IMR-90 (cell line): Measurements from ENCODE around the gene VAMP3. TPM values are rescaled to one million over a fixed set of nuclear protein-coding genes. Genes with fewer than 3 reads are reported as not detected.

Experiments used
- ATAC-seq: fragments of 200-7000 bp; cut with Tn5 transposase; 2 replicates; pipeline ENCODE4 v1.9.1; 2020; ENCODE audit warnings: low read depth, mild to moderate bottlenecking, moderate library complexity
- BruUV-seq: library from RNA; stranded (reverse); fragments of 400-500 nt; replicated peaks from 2 replicates; lab custom pipeline; 2021; lab: Mats Ljungman, UMichigan
- CTCF ChIA-PET: fragments of 300-600 bp; formaldehyde crosslinking; extraction: SDS; loops from one replicate; lab custom pipeline; 2021; ENCODE audit warnings: antibody characterized with exemption; lab: Yijun Ruan, JAX
- POLR2A ChIA-PET: fragments of 300-600 bp; sonication (Branson Sonifier 250); formaldehyde crosslinking; loops from one replicate; lab custom pipeline; 2022; ENCODE audit warnings: antibody characterized with exemption; ENCODE audit not compliant: unreplicated experiment; lab: Charles Lee
- DNase-seq: peaks from one replicate; pipeline ENCODE4 v3.0.0; 2013
- H2AFZ ChIP-seq: replicated peaks from 2 replicates; pipeline ENCODE3; 2013; ENCODE audit warnings: low read length, mild to moderate bottlenecking; ENCODE audit not compliant: poor library complexity
- H2AK5ac ChIP-seq: 2 replicates; pipeline ENCODE4 v1.6.1; 2013; ENCODE audit warnings: low read depth, low read length, inconsistent platforms
- H2AK9ac ChIP-seq: replicated peaks from 2 replicates; pipeline ENCODE3; 2013; ENCODE audit warnings: mild to moderate bottlenecking, low read depth, low read length, moderate library complexity; ENCODE audit not compliant: poor library complexity
- H2BK120ac ChIP-seq: 2 replicates; pipeline ENCODE4 v1.6.1; 2013; ENCODE audit warnings: low read depth, low read length, inconsistent platforms
- H2BK15ac ChIP-seq: 3 replicates; pipeline ENCODE4 v1.6.1; 2013; ENCODE audit warnings: low read depth, low read length, inconsistent platforms
- H2BK20ac ChIP-seq: 2 replicates; pipeline ENCODE4 v1.6.1; 2013; ENCODE audit warnings: low read depth, mild to moderate bottlenecking, inconsistent platforms, low read length, moderate library complexity
- H2BK5ac ChIP-seq: 2 replicates; pipeline ENCODE4 v1.6.1; 2013; ENCODE audit warnings: mild to moderate bottlenecking, low read depth, low read length, inconsistent platforms; ENCODE audit not compliant: poor library complexity, severe bottlenecking
- H3K14ac ChIP-seq: replicated peaks from 2 replicates; pipeline ENCODE4 v1.6.1; 2013; ENCODE audit warnings: low read depth, low read length, inconsistent platforms
- H3K18ac ChIP-seq: 2 replicates; pipeline ENCODE4 v1.6.1; 2013; ENCODE audit warnings: low read depth, low read length, control low read depth
- H3K23ac ChIP-seq: 2 replicates; pipeline ENCODE4 v1.6.1; 2013; ENCODE audit warnings: low read depth, low read length, inconsistent platforms
- H3K27ac ChIP-seq: 2 replicates; pipeline ENCODE4 v1.5.1; 2013; ENCODE audit warnings: mild to moderate bottlenecking, control low read depth, low read length; ENCODE audit not compliant: insufficient read depth
- H3K27me3 ChIP-seq: 2 replicates; pipeline ENCODE4 v1.6.1; 2013; ENCODE audit warnings: low read length; ENCODE audit not compliant: control insufficient read depth, insufficient read depth
- H3K36me3 ChIP-seq: 2 replicates; pipeline ENCODE4 v1.6.1; 2013; ENCODE audit warnings: low read length, mixed read lengths; ENCODE audit not compliant: control insufficient read depth, insufficient read depth
- H3K4ac ChIP-seq: 2 replicates; pipeline ENCODE4 v1.6.1; 2013; ENCODE audit warnings: low read depth, low read length, inconsistent platforms
- H3K4me1 ChIP-seq: 2 replicates; pipeline ENCODE4 v1.6.1; 2013; ENCODE audit warnings: low read length, mixed read lengths; ENCODE audit not compliant: control insufficient read depth, insufficient read depth
- H3K4me2 ChIP-seq: 2 replicates; pipeline ENCODE4 v1.6.1; 2013; ENCODE audit warnings: low read depth, mild to moderate bottlenecking, control low read depth, low read length, moderate library complexity
- H3K4me3 ChIP-seq: 2 replicates; pipeline ENCODE4 v1.5.1; 2013; ENCODE audit warnings: low read depth, mild to moderate bottlenecking, control low read depth, low read length, moderate library complexity; ENCODE audit not compliant: insufficient read depth
- H3K56ac ChIP-seq: 2 replicates; pipeline ENCODE4 v1.6.1; 2013; ENCODE audit warnings: low read length, inconsistent platforms; ENCODE audit not compliant: insufficient read depth; ENCODE audit errors: extremely low read depth
- H3K79me1 ChIP-seq, 2 experiments: 2 replicates each; pipeline ENCODE4 v1.6.1; 2013; ENCODE audit warnings: low read length in 2 of 2, inconsistent platforms in 1 of 2, low read depth in 1 of 2
- H3K9ac ChIP-seq: 2 replicates; pipeline ENCODE4 v1.6.1; 2013; ENCODE audit warnings: low read depth, low read length, control low read depth
- H3K9me1 ChIP-seq: 2 replicates; pipeline ENCODE4 v1.6.1; 2013; ENCODE audit warnings: low read length, inconsistent platforms; ENCODE audit not compliant: insufficient read depth
- H3K9me3 ChIP-seq: 2 replicates; pipeline ENCODE4 v1.6.1; 2013; ENCODE audit warnings: low read length; ENCODE audit not compliant: control insufficient read depth, insufficient read depth
- H4K20me1 ChIP-seq: 2 replicates; pipeline ENCODE4 v1.6.1; 2013; ENCODE audit warnings: low read length, inconsistent platforms; ENCODE audit not compliant: insufficient read depth
- H4K5ac ChIP-seq: 2 replicates; pipeline ENCODE4 v1.6.1; 2013; ENCODE audit warnings: mild to moderate bottlenecking, low read depth, low read length, control low read depth
- H4K8ac ChIP-seq, 2 experiments: 2 replicates each; pipeline ENCODE4 v1.6.1; 2013; ENCODE audit warnings: low read depth in 2 of 2, low read length in 2 of 2, control low read depth in 1 of 2, inconsistent platforms in 1 of 2
- H4K91ac ChIP-seq: 2 replicates; pipeline ENCODE4 v1.6.1; 2013; ENCODE audit warnings: low read depth, low read length, inconsistent platforms; ENCODE audit not compliant: insufficient read depth
- BHLHE40 ChIP-seq: fragments of 150-350 bp; IDR thresholded peaks from 2 replicates; pipeline ENCODE4 v1.6.1; 2016; ENCODE audit warnings: mild to moderate bottlenecking, low read depth, low read length
- CEBPB ChIP-seq: IDR thresholded peaks from 2 replicates; pipeline ENCODE4 v1.6.1; 2012; ENCODE audit warnings: low read depth, low read length, improper control_type of control experiment
- MAFK ChIP-seq: IDR thresholded peaks from 2 replicates; pipeline ENCODE4 v1.6.1; 2012; ENCODE audit warnings: low read depth, low read length, improper control_type of control experiment
- MAZ ChIP-seq: IDR thresholded peaks from 2 replicates; pipeline ENCODE4 v1.6.1; 2012; ENCODE audit warnings: low read depth, mild to moderate bottlenecking, low read length, improper control_type of control experiment, moderate library complexity, borderline replicate concordance
- MXI1 ChIP-seq: IDR thresholded peaks from 2 replicates; pipeline ENCODE4 v1.6.1; 2012; ENCODE audit warnings: low read depth, mild to moderate bottlenecking, low read length, moderate library complexity, borderline replicate concordance
- NFE2L2 ChIP-seq: fragments of 150-350 bp; IDR thresholded peaks from 2 replicates; pipeline ENCODE4 v1.6.1; 2016; ENCODE audit warnings: low read depth, mild to moderate bottlenecking, low read length
- POLR2A ChIP-seq: IDR thresholded peaks from 2 replicates; pipeline ENCODE4 v1.6.1; 2012; ENCODE audit warnings: mild to moderate bottlenecking, low read depth, low read length
- RFX5 ChIP-seq: IDR thresholded peaks from 2 replicates; pipeline ENCODE4 v1.8.0; 2012; ENCODE audit warnings: low read depth, mild to moderate bottlenecking, low read length, moderate library complexity
- SMC3 ChIP-seq: fragments of 150-350 bp; IDR thresholded peaks from 2 replicates; pipeline ENCODE4 v1.6.1; 2016; ENCODE audit warnings: low read depth, mild to moderate bottlenecking, antibody characterized with exemption, low read length, moderate library complexity
- WGBS, 2 experiments: methylation state at CpG; one replicate each; pipeline versions ENCODE4 v1.1.5 to v1.1.7; 2013; ENCODE audit warnings: missing lambda C conversion rate in 2 of 2; ENCODE audit not compliant: insufficient read length in 1 of 2; ENCODE audit errors: extremely low coverage in 2 of 2; 5-methylcytosine and 5-hydroxymethylcytosine counted together
- dilution Hi-C: fragments of 300-500 bp; cut with HindIII; formaldehyde crosslinking; loops from one replicate; pipeline ENCODE4 v1.14.3; 2018; ENCODE audit warnings: low sequenced_read_pairs; ENCODE audit not compliant: unreplicated experiment
- in situ Hi-C: fragments of 300-500 bp; cut with MboI; formaldehyde crosslinking; loops from 3 replicates; pipeline ENCODE4 v1.14.3; 2019; ENCODE audit warnings: low sequenced_read_pairs, inconsistent platforms, mixed read lengths
- intact Hi-C: fragments of 100-400 bp; cut with micrococcal nuclease; formaldehyde crosslinking; loops from 2 replicates; pipeline ENCODE4 v1.10.0; 2022
- polyA plus RNA-seq, 3 experiments: library from polyadenylated mRNA; depleted of rRNA; stranded (reverse); fragments of >200 nt; gene quantifications; 2 replicates each; pipeline ENCODE4 v1.2.3, GENCODE V29; 2012; ENCODE audit warnings: low replicate concordance in 1 of 3
- total RNA-seq: library from RNA; depleted of rRNA; stranded (reverse); fragments of >200 nt; gene quantifications from 2 replicates; pipeline ENCODE4 v1.2.3, GENCODE V29; 2012
- TF ChIP-seq, protein P1 (sequence below): fragments of 150-350 bp; IDR thresholded peaks from 2 replicates; pipeline ENCODE4 v1.6.1; 2017; ENCODE audit warnings: mild to moderate bottlenecking, antibody characterized with exemption, low read length, low read depth
- TF ChIP-seq, protein P2 (sequence below): conservative IDR thresholded peaks from 2 replicates; pipeline ENCODE4 v1.5.1; 2012; ENCODE audit warnings: mild to moderate bottlenecking, low read depth, low read length, improper control_type of control experiment

VAMP3 gene
- total and polyA plus RNA-seq, 2 of the 4 experiments (the other 2 are of a cell fraction): 99.1 to 354 TPM

DNA sequence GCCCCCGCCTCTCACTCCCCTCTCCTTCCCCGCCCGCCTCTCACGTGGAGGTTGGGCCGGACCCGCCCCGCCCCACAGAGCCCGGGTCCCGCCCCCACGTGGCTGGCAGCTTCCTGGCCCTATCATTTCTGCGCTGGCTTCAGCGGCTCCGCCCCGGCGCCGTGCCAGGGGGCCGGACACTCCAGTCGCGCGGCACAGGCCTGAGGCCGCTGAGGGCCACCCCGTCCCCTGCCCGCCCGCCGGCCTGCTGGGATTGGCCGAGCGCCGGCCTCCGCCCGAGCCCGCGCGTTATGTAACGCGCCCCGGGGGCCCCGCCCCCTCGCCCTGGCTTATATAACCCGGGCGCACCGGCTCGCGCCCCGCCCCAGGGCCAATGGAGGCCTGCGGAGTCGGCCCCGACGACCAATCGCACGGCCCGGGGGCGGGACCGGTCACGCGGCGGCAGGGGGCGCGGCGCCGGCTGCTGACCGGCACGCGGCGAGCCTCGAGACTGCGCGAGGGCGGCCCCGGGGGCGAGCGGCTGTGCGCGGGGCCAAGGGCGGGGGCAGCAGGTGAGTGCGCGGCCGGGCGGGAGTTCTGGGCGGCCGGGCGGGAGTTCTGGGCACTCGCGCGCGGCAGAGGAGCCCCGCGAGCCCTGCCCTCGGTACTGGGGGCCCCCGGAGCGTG lies 12.9 kb downstream of the VAMP3 start, which contains the start of gene PER3:
PER3 (plus strand) TSS at position 466 of the 666 bp plus-strand sequence. CDS start 587 bp downstream, outside the sequence.
- H3K36me3 ChIP-seq: peaks cover 17% of the 10 kb centered on the region
- H3K9ac ChIP-seq: peak within 1 kb of the TSS; percentile 16
- H3K4me2 ChIP-seq: peak within 1 kb of the TSS; percentile 80
- H3K4me3 ChIP-seq: peak within 1 kb of the TSS; percentile 53
- 0 out of 2 replicates have a peak within 1 kb of the TSS, but pooled peaks have one; percentile 17 for H2BK20ac ChIP-seq
- in situ Hi-C loops: no loop called here
- intact Hi-C loops: loop anchor here (5.0 kb wide), 1 partner anchor 118 kb away; no protein-coding TSS in a partner anchor
- peak within 1 kb of the TSS; percentile 81 for H2AK9ac ChIP-seq
- peak; percentile 95 for DNase-seq
- H2BK5ac ChIP-seq: peak within 1 kb of the TSS; percentile 1
- peak within 1 kb of the TSS; percentile 92 for H2AFZ ChIP-seq
- 1% methylated on average over 63 of the region's 90 CpGs; no CpG with 5 or more reads in 1 of the 2 experiments for WGBS, 2 experiments
- no peaks in the 10 kb centered on the region for H3K27me3 ChIP-seq
- ChIA-PET POLR2A (no interaction called here), CTCF (no interaction called here)
- H4K8ac ChIP-seq: peak within 1 kb of the TSS in 1 of 2 experiments; percentile 84; a peak in 1 of 4 replicates
- H3K9me1 ChIP-seq: no peaks in the 10 kb centered on the region
- H4K5ac ChIP-seq: no peak within 1 kb of the TSS
- dilution Hi-C loops: no loop called here
- H2BK120ac ChIP-seq: peak within 1 kb of the TSS; percentile 19; the same call in 1 of the 2 replicates
- no peak within 1 kb of the TSS; the same call in 2 of the 3 replicates for H2BK15ac ChIP-seq
- no TSS peak for BruUV-seq
- no peaks in the 10 kb centered on the region for H3K9me3 ChIP-seq
- H3K4me1 ChIP-seq: 0 out of 2 replicates have a peak, but pooled peaks cover 4% of the 10 kb centered on the region
- H3K4ac ChIP-seq: peak within 1 kb of the TSS; percentile 20; the same call in 1 of the 2 replicates
- peak; percentile 97 for ATAC-seq
- peaks cover 6 to 12% of the 10 kb centered on the region in 2 experiments; a peak in 3 of 4 replicates for H3K79me1 ChIP-seq
- TF ChIP-seq POLR2A: no peak
- no peak for TF ChIP-seq NFE2L2
- TF ChIP-seq MAFK: no peak
- TF ChIP-seq SMC3: no peak
- TF ChIP-seq, protein P1, sequence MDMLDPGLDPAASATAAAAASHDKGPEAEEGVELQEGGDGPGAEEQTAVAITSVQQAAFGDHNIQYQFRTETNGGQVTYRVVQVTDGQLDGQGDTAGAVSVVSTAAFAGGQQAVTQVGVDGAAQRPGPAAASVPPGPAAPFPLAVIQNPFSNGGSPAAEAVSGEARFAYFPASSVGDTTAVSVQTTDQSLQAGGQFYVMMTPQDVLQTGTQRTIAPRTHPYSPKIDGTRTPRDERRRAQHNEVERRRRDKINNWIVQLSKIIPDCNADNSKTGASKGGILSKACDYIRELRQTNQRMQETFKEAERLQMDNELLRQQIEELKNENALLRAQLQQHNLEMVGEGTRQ: peak; percentile 72
- TF ChIP-seq BHLHE40: peak; percentile 82
- peak; percentile 67; the same call in 1 of the 2 replicates for TF ChIP-seq RFX5
- peak; percentile 95; the same call in 1 of the 2 replicates for TF ChIP-seq MAZ
- TF ChIP-seq, protein P2, sequence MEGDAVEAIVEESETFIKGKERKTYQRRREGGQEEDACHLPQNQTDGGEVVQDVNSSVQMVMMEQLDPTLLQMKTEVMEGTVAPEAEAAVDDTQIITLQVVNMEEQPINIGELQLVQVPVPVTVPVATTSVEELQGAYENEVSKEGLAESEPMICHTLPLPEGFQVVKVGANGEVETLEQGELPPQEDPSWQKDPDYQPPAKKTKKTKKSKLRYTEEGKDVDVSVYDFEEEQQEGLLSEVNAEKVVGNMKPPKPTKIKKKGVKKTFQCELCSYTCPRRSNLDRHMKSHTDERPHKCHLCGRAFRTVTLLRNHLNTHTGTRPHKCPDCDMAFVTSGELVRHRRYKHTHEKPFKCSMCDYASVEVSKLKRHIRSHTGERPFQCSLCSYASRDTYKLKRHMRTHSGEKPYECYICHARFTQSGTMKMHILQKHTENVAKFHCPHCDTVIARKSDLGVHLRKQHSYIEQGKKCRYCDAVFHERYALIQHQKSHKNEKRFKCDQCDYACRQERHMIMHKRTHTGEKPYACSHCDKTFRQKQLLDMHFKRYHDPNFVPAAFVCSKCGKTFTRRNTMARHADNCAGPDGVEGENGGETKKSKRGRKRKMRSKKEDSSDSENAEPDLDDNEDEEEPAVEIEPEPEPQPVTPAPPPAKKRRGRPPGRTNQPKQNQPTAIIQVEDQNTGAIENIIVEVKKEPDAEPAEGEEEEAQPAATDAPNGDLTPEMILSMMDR: no peak
- TF ChIP-seq CEBPB: peak; percentile 60
- peak; percentile 71 for TF ChIP-seq MXI1
- H3K23ac ChIP-seq: no peak within 1 kb of the TSS
- H3K56ac ChIP-seq: no peak within 1 kb of the TSS; the same call in 1 of the 2 replicates
- H3K27ac ChIP-seq: peak within 1 kb of the TSS; percentile 27
- H2AK5ac ChIP-seq: peak within 1 kb of the TSS; percentile 49; the same call in 1 of the 2 replicates
- no peaks in the 10 kb centered on the region for H4K20me1 ChIP-seq
- H3K18ac ChIP-seq: no peak within 1 kb of the TSS; the same call in 1 of the 2 replicates
- H3K14ac ChIP-seq: peak within 1 kb of the TSS; percentile 86
- H4K91ac ChIP-seq: peak within 1 kb of the TSS; percentile 57
